Testis (tissue), 2 donors: ENCODE measurements around the gene TM4SF5.

Experiments
- POLR2A ChIP-seq: fragments of 450-650 bp; IDR thresholded peaks from one replicate; pipeline ENCODE4 v1.6.1; 2017; ENCODE audit warnings: antibody characterized with exemption, mild to moderate bottlenecking, moderate library complexity
- TF ChIP-seq, protein P1 (sequence below), 3 experiments: fragments of 450-650 bp in 2 of 3; fragments of 200-600 bp in 1 of 3; sonication (generic) in 1 of 3; IDR thresholded peaks; one replicate each; pipeline ENCODE4 v1.5.1; 2016 to 2019; ENCODE audit warnings: antibody characterized with exemption in 3 of 3, mild to moderate bottlenecking in 2 of 3, moderate library complexity in 1 of 3

GRCh38 chr17:4743898-4744297 is 27.8 kb upstream of the TM4SF5 start:
- TF ChIP-seq POLR2A, result no peak
- TF ChIP-seq, protein P1, sequence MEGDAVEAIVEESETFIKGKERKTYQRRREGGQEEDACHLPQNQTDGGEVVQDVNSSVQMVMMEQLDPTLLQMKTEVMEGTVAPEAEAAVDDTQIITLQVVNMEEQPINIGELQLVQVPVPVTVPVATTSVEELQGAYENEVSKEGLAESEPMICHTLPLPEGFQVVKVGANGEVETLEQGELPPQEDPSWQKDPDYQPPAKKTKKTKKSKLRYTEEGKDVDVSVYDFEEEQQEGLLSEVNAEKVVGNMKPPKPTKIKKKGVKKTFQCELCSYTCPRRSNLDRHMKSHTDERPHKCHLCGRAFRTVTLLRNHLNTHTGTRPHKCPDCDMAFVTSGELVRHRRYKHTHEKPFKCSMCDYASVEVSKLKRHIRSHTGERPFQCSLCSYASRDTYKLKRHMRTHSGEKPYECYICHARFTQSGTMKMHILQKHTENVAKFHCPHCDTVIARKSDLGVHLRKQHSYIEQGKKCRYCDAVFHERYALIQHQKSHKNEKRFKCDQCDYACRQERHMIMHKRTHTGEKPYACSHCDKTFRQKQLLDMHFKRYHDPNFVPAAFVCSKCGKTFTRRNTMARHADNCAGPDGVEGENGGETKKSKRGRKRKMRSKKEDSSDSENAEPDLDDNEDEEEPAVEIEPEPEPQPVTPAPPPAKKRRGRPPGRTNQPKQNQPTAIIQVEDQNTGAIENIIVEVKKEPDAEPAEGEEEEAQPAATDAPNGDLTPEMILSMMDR (IDR thresholded peaks at IDR 0.05), result no peak
